Gastrocnemius medialis (tissue), 4 donors: ENCODE measurements around the gene VLDLR. TPM values are rescaled to one million over a fixed set of nuclear protein-coding genes. Genes with fewer than 3 reads are reported as not detected.

ENCODE experiments used
- ATAC-seq, 2 donors: fragments of 150-250 bp; one replicate each; pipeline ENCODE4 v1.9.1; 2016
- DNase-seq, 2 donors: peaks; one replicate each; pipeline ENCODE4 v3.0.0-alpha.2; 2019
- H3K27ac ChIP-seq, 4 donors: fragments of 200-600 bp; sonication (generic); 1 replicate in 1 of 4; 2 replicates in 3 of 4; pipeline ENCODE4 v1.5.1; 2016 to 2018; ENCODE audit warnings: mild to moderate bottlenecking in 2 of 4, moderate library complexity in 1 of 4
- H3K27me3 ChIP-seq, 3 donors: fragments of 200-600 bp; sonication (generic) in 2 of 3; 1 replicate in 1 of 3; 2 replicates in 2 of 3; pipeline versions ENCODE4 v1.5.1 to v1.6.0; 2016 to 2019; ENCODE audit warnings: mild to moderate bottlenecking in 1 of 3, moderate library complexity in 1 of 3
- H3K36me3 ChIP-seq, 2 donors: fragments of 200-600 bp; sonication (generic) in 1 of 2; one replicate each; pipeline ENCODE4 v1.5.1; 2017 to 2018
- H3K4me1 ChIP-seq, 2 donors: fragments of 200-600 bp; sonication (generic) in 1 of 2; one replicate each; pipeline ENCODE4 v1.5.1; 2016 to 2017; ENCODE audit warnings: mild to moderate bottlenecking in 2 of 2
- H3K4me3 ChIP-seq, 4 donors: fragments of 200-600 bp; sonication (generic) in 3 of 4; 1 replicate in 1 of 4; 2 replicates in 3 of 4; pipeline ENCODE4 v1.5.1; 2016 to 2019; ENCODE audit warnings: mild to moderate bottlenecking in 2 of 4
- H3K9me3 ChIP-seq, 3 donors: fragments of 200-600 bp; sonication (generic) in 2 of 3; 1 replicate in 1 of 3; 2 replicates in 2 of 3; pipeline ENCODE4 v1.5.1; 2016 to 2019
- POLR2A ChIP-seq, 2 donors: fragments of 450-650 bp; IDR thresholded peaks; one replicate each; pipeline ENCODE4 v1.6.1; 2017; ENCODE audit warnings: antibody characterized with exemption in 2 of 2, mild to moderate bottlenecking in 2 of 2, moderate library complexity in 2 of 2
- in situ Hi-C, 4 donors: fragments of 200-750 bp; cut with MboI; loops; one replicate each; pipeline versions ENCODE4 v1.15.0 to v1.8.0; 2017; ENCODE audit warnings: low sequenced_read_pairs in 4 of 4
- intact Hi-C: fragments of 100-400 bp; cut with DNase I; formaldehyde crosslinking; loops from one replicate; pipeline ENCODE4 v1.15.1; 2023; ENCODE audit warnings: low total_unique reads
- total RNA-seq, 4 donors: library from RNA; depleted of rRNA; stranded (reverse); fragments of >200 nt; gene quantifications; one replicate each; pipeline versions ENCODE4 v1.1.0 to v1.2.3, GENCODE V29; 2016
- TF ChIP-seq, protein P1 (sequence below), 5 experiments: fragments of 450-650 bp in 3 of 5; fragments of 200-600 bp in 2 of 5; sonication (generic) in 2 of 5; IDR thresholded peaks in 4 of 5; conservative IDR thresholded peaks in 1 of 5; 1 replicate in 4 of 5; 2 replicates in 1 of 5; pipeline ENCODE4 v1.5.1; 2016 to 2019; ENCODE audit warnings: antibody characterized with exemption in 5 of 5, mild to moderate bottlenecking in 3 of 5, moderate library complexity in 3 of 5

Gene VLDLR
- total RNA-seq, 4 donors from 2014 or later: 13.6 to 19.6 (median 16.9) TPM

DNA sequence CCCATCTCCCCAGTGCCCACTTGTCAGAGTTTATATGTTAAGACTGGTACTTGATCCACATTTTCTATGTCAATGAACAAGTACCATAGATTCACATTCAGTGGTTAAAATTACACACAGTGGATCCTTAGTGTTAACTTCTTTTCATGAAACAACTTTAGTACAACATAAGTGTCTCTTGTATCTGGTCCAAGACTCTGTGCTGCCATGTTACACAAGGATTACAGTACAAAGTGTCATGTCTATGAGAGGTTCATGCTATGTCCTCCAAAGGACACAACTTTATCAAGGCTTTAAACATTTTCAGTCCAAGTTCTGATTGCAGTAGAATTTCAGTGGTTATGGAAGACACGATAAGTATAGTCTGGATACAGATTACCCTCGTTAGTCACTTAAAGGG, 13.3 kb upstream of the VLDLR start:
- in situ Hi-C loops (no loop called here), intact Hi-C loops (no loop called here)
- DNase-seq (no peak), ATAC-seq (no peak)
- no peak for TF ChIP-seq POLR2A (IDR thresholded peaks at IDR 0.05)
- TF ChIP-seq, protein P1, sequence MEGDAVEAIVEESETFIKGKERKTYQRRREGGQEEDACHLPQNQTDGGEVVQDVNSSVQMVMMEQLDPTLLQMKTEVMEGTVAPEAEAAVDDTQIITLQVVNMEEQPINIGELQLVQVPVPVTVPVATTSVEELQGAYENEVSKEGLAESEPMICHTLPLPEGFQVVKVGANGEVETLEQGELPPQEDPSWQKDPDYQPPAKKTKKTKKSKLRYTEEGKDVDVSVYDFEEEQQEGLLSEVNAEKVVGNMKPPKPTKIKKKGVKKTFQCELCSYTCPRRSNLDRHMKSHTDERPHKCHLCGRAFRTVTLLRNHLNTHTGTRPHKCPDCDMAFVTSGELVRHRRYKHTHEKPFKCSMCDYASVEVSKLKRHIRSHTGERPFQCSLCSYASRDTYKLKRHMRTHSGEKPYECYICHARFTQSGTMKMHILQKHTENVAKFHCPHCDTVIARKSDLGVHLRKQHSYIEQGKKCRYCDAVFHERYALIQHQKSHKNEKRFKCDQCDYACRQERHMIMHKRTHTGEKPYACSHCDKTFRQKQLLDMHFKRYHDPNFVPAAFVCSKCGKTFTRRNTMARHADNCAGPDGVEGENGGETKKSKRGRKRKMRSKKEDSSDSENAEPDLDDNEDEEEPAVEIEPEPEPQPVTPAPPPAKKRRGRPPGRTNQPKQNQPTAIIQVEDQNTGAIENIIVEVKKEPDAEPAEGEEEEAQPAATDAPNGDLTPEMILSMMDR (IDR thresholded peaks at IDR 0.05 in 4 of 5, conservative IDR thresholded peaks at IDR 0.05 in 1 of 5): no peak
- peaks cover 6 to 7% of the 10 kb centered on the region in 2 donors for H3K4me1 ChIP-seq
- H3K36me3 ChIP-seq: no peaks in the 10 kb centered on the region
- no peak overlapping the region for H3K4me3 ChIP-seq
- no peak overlapping the region for H3K27ac ChIP-seq
- H3K9me3 ChIP-seq: no peaks in the 10 kb centered on the region
- H3K27me3 ChIP-seq: no peaks in the 10 kb centered on the region

GRCh38 chr9:2610985-2611384, 10.6 kb upstream of the VLDLR start:
- H3K36me3 ChIP-seq: no peaks in the 10 kb centered on the region
- in situ Hi-C loops: loop anchor here in 2 of 4 donors (10.0 kb wide), 2 partner anchors 46 to 64 kb away; no protein-coding TSS in a partner anchor
- no peaks in the 10 kb centered on the region for H3K9me3 ChIP-seq
- H3K27ac ChIP-seq: no peak overlapping the region
- no peak for DNase-seq
- TF ChIP-seq POLR2A (IDR thresholded peaks at IDR 0.05): no peak
- TF ChIP-seq, protein P1 (IDR thresholded peaks at IDR 0.05 in 4 of 5, conservative IDR thresholded peaks at IDR 0.05 in 1 of 5): no peak
- peaks cover 0 to 10% of the 10 kb centered on the region in 2 donors for H3K4me1 ChIP-seq
- H3K4me3 ChIP-seq: no peak overlapping the region
- H3K27me3 ChIP-seq: no peaks in the 10 kb centered on the region
- ATAC-seq: no peak
- intact Hi-C loops: no loop called here

GRCh38 chr9:2611961-2612360, 9.6 kb upstream of the VLDLR start:
- H3K27me3 ChIP-seq: no peaks in the 10 kb centered on the region
- DNase-seq: no peak
- H3K9me3 ChIP-seq: no peaks in the 10 kb centered on the region
- no peak overlapping the region for H3K4me3 ChIP-seq
- intact Hi-C loops (no loop called here), in situ Hi-C loops (loop anchor here in 2 of 4 donors (10.0 kb wide), 2 partner anchors 47 to 63 kb away; no protein-coding TSS in a partner anchor)
- H3K4me1 ChIP-seq: peaks cover 0 to 10% of the 10 kb centered on the region in 2 donors
- H3K36me3 ChIP-seq: no peaks in the 10 kb centered on the region
- no peak for ATAC-seq
- H3K27ac ChIP-seq: no peak overlapping the region
- no peak for TF ChIP-seq POLR2A (IDR thresholded peaks at IDR 0.05)
- TF ChIP-seq, protein P1 (IDR thresholded peaks at IDR 0.05 in 4 of 5, conservative IDR thresholded peaks at IDR 0.05 in 1 of 5): no peak

- in situ Hi-C loops: loop anchor here in 2 of 4 donors (10.0 kb wide), 2 partner anchors 49 to 61 kb away; no protein-coding TSS in a partner anchor
- Histone ChIP-seq H3K9me3 (no peaks in the 10 kb centered on the region), H3K27me3 (no peaks in the 10 kb centered on the region), H3K27ac (peak overlapping the region; percentile 29 to 59 (median 45)), H3K4me3 (no peak overlapping the region), H3K4me1 (peaks cover 0 to 10% of the 10 kb centered on the region in 2 donors), H3K36me3 (no peaks in the 10 kb centered on the region)
- no peak for TF ChIP-seq POLR2A (IDR thresholded peaks at IDR 0.05)
- TF ChIP-seq, protein P1 (IDR thresholded peaks at IDR 0.05 in 4 of 5, conservative IDR thresholded peaks at IDR 0.05 in 1 of 5): no peak
- intact Hi-C loops: no loop called here
- peak; percentile 55 to 80 for ATAC-seq
- peak in 1 of 2 donors; percentile 29 for DNase-seq
Observed at GRCh38 chr9:2613730-2614271, 7.8 kb upstream of the VLDLR start.
